H9 (cell line): ENCODE results near the gene GPD2. TPM values are rescaled to one million over a fixed set of nuclear protein-coding genes. Genes with fewer than 3 reads are reported as not detected.

ENCODE experiments used
- DNase-seq: peaks from one replicate; pipeline ENCODE4 v3.0.0-alpha.2; 2017
- H2AFZ ChIP-seq: one replicate; pipeline ENCODE4 v1.6.1; 2013; ENCODE audit warnings: mild to moderate bottlenecking, low read length, control low read depth, moderate library complexity
- H2AK5ac ChIP-seq: 2 replicates; pipeline ENCODE4 v1.6.1; 2013; ENCODE audit warnings: low read length, control low read depth, mixed read lengths; ENCODE audit not compliant: insufficient read length
- H2BK120ac ChIP-seq: one replicate; pipeline ENCODE4 v1.6.1; 2013; ENCODE audit warnings: low read depth, mild to moderate bottlenecking, low read length, control low read depth, inconsistent platforms; ENCODE audit not compliant: poor library complexity, severe bottlenecking
- H2BK12ac ChIP-seq: 2 replicates; pipeline ENCODE4 v1.6.1; 2013; ENCODE audit warnings: low read length, control low read depth, mixed read lengths, low read depth; ENCODE audit not compliant: insufficient read length
- H2BK15ac ChIP-seq: 2 replicates; pipeline ENCODE4 v1.6.1; 2013; ENCODE audit warnings: low read depth, low read length, control low read depth
- H2BK20ac ChIP-seq: one replicate; pipeline ENCODE4 v1.6.1; 2013; ENCODE audit warnings: low read depth, mild to moderate bottlenecking, low read length, control low read depth, inconsistent platforms; ENCODE audit not compliant: poor library complexity, severe bottlenecking
- H2BK5ac ChIP-seq: 2 replicates; pipeline ENCODE4 v1.6.1; 2013; ENCODE audit warnings: low read length, control low read depth, mixed read lengths; ENCODE audit not compliant: insufficient read length
- H3K14ac ChIP-seq: 2 replicates; pipeline ENCODE4 v1.6.1; 2013; ENCODE audit warnings: low read length, control low read depth; ENCODE audit not compliant: insufficient read depth
- H3K18ac ChIP-seq: 2 replicates; pipeline ENCODE4 v1.6.1; 2013; ENCODE audit warnings: low read depth, mild to moderate bottlenecking, mixed read lengths, low read length, control low read depth; ENCODE audit not compliant: insufficient read length
- H3K23ac ChIP-seq: 2 replicates; pipeline ENCODE4 v1.6.1; 2013; ENCODE audit warnings: low read length, control low read depth, mixed read lengths, low read depth; ENCODE audit not compliant: insufficient read length
- H3K23me2 ChIP-seq: 2 replicates; pipeline ENCODE4 v1.6.1; 2013; ENCODE audit warnings: low read depth, mild to moderate bottlenecking, mixed read lengths, low read length, control low read depth; ENCODE audit not compliant: insufficient read length, poor library complexity, severe bottlenecking
- H3K27ac ChIP-seq: 2 replicates; pipeline ENCODE4 v1.5.1; 2013; ENCODE audit warnings: low read length, control low read depth, mixed read lengths, low read depth; ENCODE audit not compliant: insufficient read length
- H3K27me3 ChIP-seq: 2 replicates; pipeline ENCODE4 v1.6.1; 2013; ENCODE audit warnings: low read length, control low read depth, inconsistent platforms; ENCODE audit not compliant: insufficient read depth
- H3K4ac ChIP-seq: 2 replicates; pipeline ENCODE4 v1.6.1; 2013; ENCODE audit warnings: low read depth, mild to moderate bottlenecking, control low read depth, inconsistent platforms, low read length, moderate library complexity
- H3K4me1 ChIP-seq: 2 replicates; pipeline ENCODE4 v1.6.1; 2013; ENCODE audit warnings: low read length, control low read depth, inconsistent platforms; ENCODE audit not compliant: insufficient read depth
- H3K4me2 ChIP-seq: 2 replicates; pipeline ENCODE4 v1.6.1; 2013; ENCODE audit warnings: low read length, control low read depth, mixed read lengths; ENCODE audit not compliant: insufficient read length, insufficient read depth
- H3K56ac ChIP-seq: 2 replicates; pipeline ENCODE4 v1.6.1; 2013; ENCODE audit warnings: low read depth, mild to moderate bottlenecking, mixed read lengths, low read length, control low read depth; ENCODE audit not compliant: insufficient read length
- H3K79me1 ChIP-seq: 2 replicates; pipeline ENCODE4 v1.6.1; 2013; ENCODE audit warnings: low read depth, mild to moderate bottlenecking, moderate library complexity, low read length, control low read depth, inconsistent platforms; ENCODE audit not compliant: insufficient read depth, poor library complexity, severe bottlenecking
- H3K79me2 ChIP-seq: 2 replicates; pipeline ENCODE4 v1.6.1; 2013; ENCODE audit warnings: low read length, control low read depth, inconsistent platforms; ENCODE audit not compliant: insufficient read depth
- H3K9ac ChIP-seq: 2 replicates; pipeline ENCODE4 v1.6.1; 2013; ENCODE audit warnings: low read length, control low read depth, mixed read lengths; ENCODE audit not compliant: insufficient read length; ENCODE audit errors: extremely low read depth
- H3K9me3 ChIP-seq: one replicate; pipeline ENCODE4 v1.6.1; 2013; ENCODE audit warnings: low read depth, low read length, inconsistent platforms; ENCODE audit not compliant: control insufficient read depth
- H3T11ph ChIP-seq: one replicate; pipeline ENCODE4 v1.6.1; 2013; ENCODE audit warnings: mild to moderate bottlenecking, low read length, control low read depth, inconsistent platforms
- H4K20me1 ChIP-seq: one replicate; pipeline ENCODE4 v1.6.1; 2013; ENCODE audit not compliant: control insufficient read depth, insufficient read length, insufficient read depth
- H4K5ac ChIP-seq: 2 replicates; pipeline ENCODE4 v1.6.1; 2013; ENCODE audit warnings: low read depth, mild to moderate bottlenecking, mixed read lengths, low read length, control low read depth; ENCODE audit not compliant: insufficient read length
- H4K8ac ChIP-seq: replicated peaks from 2 replicates; pipeline ENCODE4 v1.6.1; 2013; ENCODE audit warnings: low read length, control low read depth, mixed read lengths, low read depth; ENCODE audit not compliant: insufficient read length
- H4K91ac ChIP-seq: 2 replicates; pipeline ENCODE4 v1.6.1; 2013; ENCODE audit warnings: low read depth, mild to moderate bottlenecking, moderate library complexity, mixed read lengths, low read length, control low read depth; ENCODE audit not compliant: insufficient read length
- H3K27ac Mint-ChIP-seq, 3 experiments: 2 replicates in 2 of 3; 3 replicates in 1 of 3; pipeline ENCODE4 v1.8.0; 2020 to 2021; ENCODE audit warnings: mixed read lengths in 3 of 3, mild to moderate bottlenecking in 1 of 3, moderate library complexity in 1 of 3
- H3K27me3 Mint-ChIP-seq: 2 replicates; pipeline ENCODE4 v1.8.0; 2021; ENCODE audit warnings: low read depth, mild to moderate bottlenecking, moderate library complexity, mixed read lengths
- H3K36me3 Mint-ChIP-seq, 3 experiments: 2 replicates in 2 of 3; 3 replicates in 1 of 3; pipeline ENCODE4 v1.8.0; 2020 to 2021; ENCODE audit warnings: low read depth in 3 of 3, mixed read lengths in 3 of 3; ENCODE audit not compliant: insufficient read depth in 1 of 3
- H3K4me1 Mint-ChIP-seq, 2 experiments: 2 replicates each; pipeline ENCODE4 v1.8.0; 2020; ENCODE audit warnings: mixed read lengths in 2 of 2
- H3K4me3 Mint-ChIP-seq, 2 experiments: 2 replicates in 1 of 2; 3 replicates in 1 of 2; pipeline ENCODE4 v1.8.0; 2020 to 2021; ENCODE audit warnings: mild to moderate bottlenecking in 2 of 2, mixed read lengths in 2 of 2, moderate library complexity in 1 of 2
- H3K9me3 Mint-ChIP-seq, 2 experiments: 2 replicates in 1 of 2; 3 replicates in 1 of 2; pipeline ENCODE4 v1.8.0; 2020; ENCODE audit warnings: mild to moderate bottlenecking in 2 of 2, mixed read lengths in 2 of 2, moderate library complexity in 1 of 2
- total RNA-seq: library from RNA; stranded (reverse); gene quantifications from 2 replicates; pipeline ENCODE4 v1.2.1, GENCODE V29; 2021
- TF ChIP-seq, protein P1 (sequence below): fragments of 200-600 bp; sonication (generic); conservative IDR thresholded peaks from 3 replicates; pipeline ENCODE4 v1.8.0; 2021; ENCODE audit warnings: antibody characterized with exemption, mild to moderate bottlenecking

The GPD2 gene
- total RNA-seq, 1 experiment from 2014 or later, result 46.0 TPM

DNA sequence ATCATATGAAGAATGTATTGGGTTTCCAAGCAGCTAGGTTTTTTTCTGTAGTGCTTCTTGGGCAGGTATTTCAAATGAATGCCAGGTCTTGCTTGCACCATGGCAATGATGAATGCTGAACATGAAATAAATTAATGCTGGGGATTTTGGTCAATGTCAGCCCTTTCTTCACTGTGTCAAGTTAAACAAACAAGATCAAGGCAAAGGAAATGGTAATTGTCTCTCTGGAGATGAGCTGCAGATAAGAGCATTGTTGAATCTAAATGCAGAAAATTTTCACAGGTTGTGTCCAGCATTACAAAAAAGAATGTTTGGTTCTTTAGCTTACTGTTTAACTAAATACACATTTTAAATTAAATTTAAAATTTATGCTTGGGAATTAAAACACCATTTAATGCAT, 144.3 kb downstream of the GPD2 start:
- Mint-ChIP-seq H3K27ac (0 out of 7 replicates have a peak overlapping the region, but pooled peaks of 1 of the 3 experiments have one; percentile 34), H3K4me1 (peaks cover 14 to 19% of the 10 kb centered on the region in 2 experiments), H3K9me3 (no peaks in the 10 kb centered on the region), H3K4me3 (no peak overlapping the region), H3K27me3 (no peaks in the 10 kb centered on the region), H3K36me3 (0 out of 7 replicates have a peak, but pooled peaks cover 0 to 3% (median 0%) of the 10 kb centered on the region in 3 experiments)
- H3K14ac ChIP-seq, result no peak overlapping the region
- H4K20me1 ChIP-seq, result no peaks in the 10 kb centered on the region
- H4K5ac ChIP-seq, result no peak overlapping the region
- DNase-seq, result no peak
- no peak overlapping the region for H3K4ac ChIP-seq
- H3K27ac ChIP-seq, result no peak overlapping the region
- no peaks in the 10 kb centered on the region for H3K9me3 ChIP-seq
- no peak overlapping the region for H2BK120ac ChIP-seq
- no peak overlapping the region for H2BK20ac ChIP-seq
- H3K4me2 ChIP-seq, result no peak overlapping the region
- TF ChIP-seq, protein P1, sequence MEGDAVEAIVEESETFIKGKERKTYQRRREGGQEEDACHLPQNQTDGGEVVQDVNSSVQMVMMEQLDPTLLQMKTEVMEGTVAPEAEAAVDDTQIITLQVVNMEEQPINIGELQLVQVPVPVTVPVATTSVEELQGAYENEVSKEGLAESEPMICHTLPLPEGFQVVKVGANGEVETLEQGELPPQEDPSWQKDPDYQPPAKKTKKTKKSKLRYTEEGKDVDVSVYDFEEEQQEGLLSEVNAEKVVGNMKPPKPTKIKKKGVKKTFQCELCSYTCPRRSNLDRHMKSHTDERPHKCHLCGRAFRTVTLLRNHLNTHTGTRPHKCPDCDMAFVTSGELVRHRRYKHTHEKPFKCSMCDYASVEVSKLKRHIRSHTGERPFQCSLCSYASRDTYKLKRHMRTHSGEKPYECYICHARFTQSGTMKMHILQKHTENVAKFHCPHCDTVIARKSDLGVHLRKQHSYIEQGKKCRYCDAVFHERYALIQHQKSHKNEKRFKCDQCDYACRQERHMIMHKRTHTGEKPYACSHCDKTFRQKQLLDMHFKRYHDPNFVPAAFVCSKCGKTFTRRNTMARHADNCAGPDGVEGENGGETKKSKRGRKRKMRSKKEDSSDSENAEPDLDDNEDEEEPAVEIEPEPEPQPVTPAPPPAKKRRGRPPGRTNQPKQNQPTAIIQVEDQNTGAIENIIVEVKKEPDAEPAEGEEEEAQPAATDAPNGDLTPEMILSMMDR, result no peak
- no peak overlapping the region for H3K9ac ChIP-seq
- H2BK12ac ChIP-seq, result no peak overlapping the region
- no peak overlapping the region for H3K56ac ChIP-seq
- H3K79me1 ChIP-seq, result no peaks in the 10 kb centered on the region
- no peak overlapping the region for H2AFZ ChIP-seq
- H2AK5ac ChIP-seq, result no peak overlapping the region
- H3T11ph ChIP-seq, result no peak overlapping the region
- H3K4me1 ChIP-seq, result 0 out of 2 replicates have a peak, but pooled peaks cover 2% of the 10 kb centered on the region
- H3K23ac ChIP-seq, result no peak overlapping the region
- no peak overlapping the region for H3K18ac ChIP-seq
- no peaks in the 10 kb centered on the region for H3K79me2 ChIP-seq
- no peak overlapping the region for H4K8ac ChIP-seq
- H4K91ac ChIP-seq, result no peak overlapping the region
- no peaks in the 10 kb centered on the region for H3K27me3 ChIP-seq
- no peaks in the 10 kb centered on the region for H3K23me2 ChIP-seq
- no peak overlapping the region for H2BK5ac ChIP-seq
- no peak overlapping the region for H2BK15ac ChIP-seq
